K562 (cell line): ENCODE results near the gene POLR2M. TPM values are rescaled to one million over a fixed set of nuclear protein-coding genes. Genes with fewer than 3 reads are reported as not detected.

ENCODE experiments used
- ATAC-seq: fragments of 200-7000 bp; cut with Tn5 transposase; 3 replicates; pipeline ENCODE4 v1.9.1; 2020; ENCODE audit warnings: moderate library complexity
- BruUV-seq: library from RNA; stranded (reverse); fragments of 400-500 nt; replicated peaks from 2 replicates; lab custom pipeline; 2021; lab: Mats Ljungman, UMichigan
- CTCF ChIA-PET: fragments of 300-600 bp; formaldehyde crosslinking; extraction: SDS; loops from one replicate; lab custom pipeline; 2021; ENCODE audit warnings: low intra/inter-chr PET ratio; lab: Yijun Ruan, JAX
- POLR2A ChIA-PET: fragments of 300-600, 350-650 bp; sonication (Branson Sonifier 250); formaldehyde crosslinking; extraction: SDS; loops from one replicate; lab custom pipeline; 2021; ENCODE audit warnings: antibody characterized with exemption, inconsistent platforms; lab: Yijun Ruan, JAX
- DNase-seq, 4 experiments: peaks; one replicate each; pipeline versions ENCODE4 v3.0.0 to v3.0.0-alpha.2; 2011 to 2018; ENCODE audit warnings: low spot score in 3 of 4, mixed read lengths in 3 of 4; ENCODE audit errors: extremely low read depth in 1 of 4
- FAIRE-seq: peaks from 2 replicates; lab custom pipeline; 2011; peaks lifted over from hg19 to GRCh38; lab: Jason Lieb, UNC
- H2AFZ ChIP-seq: 2 replicates; pipeline ENCODE4 v1.6.0; 2011; ENCODE audit warnings: low read depth, low read length, control low read depth, inconsistent platforms
- H3K27ac ChIP-seq: fragments of 200-600 bp; 3 replicates; pipeline ENCODE4 v1.8.0; 2011; ENCODE audit warnings: low read depth, mild to moderate bottlenecking, control low read depth, inconsistent platforms, low read length, moderate library complexity, mixed read lengths; ENCODE audit errors: extremely low read depth
- H3K27me3 ChIP-seq, 2 experiments: fragments of 300-600 bp in 1 of 2; 2 replicates in 1 of 2; 3 replicates in 1 of 2; pipeline versions ENCODE4 v1.6.0 to v1.8.0; 2011; ENCODE audit warnings: inconsistent platforms in 2 of 2, low read length in 2 of 2, mild to moderate bottlenecking in 1 of 2, mixed read lengths in 1 of 2, moderate library complexity in 1 of 2; ENCODE audit not compliant: control insufficient read depth in 2 of 2, insufficient read depth in 2 of 2
- H3K36me3 ChIP-seq: fragments of 300-600 bp; 3 replicates; pipeline ENCODE4 v1.8.0; 2011; ENCODE audit warnings: mild to moderate bottlenecking, low read length, inconsistent platforms; ENCODE audit not compliant: control insufficient read depth, insufficient read depth
- H3K4me1 ChIP-seq, 2 experiments: fragments of 200-600 bp in 1 of 2; replicated peaks in 1 of 2; 2 replicates in 1 of 2; 3 replicates in 1 of 2; pipeline versions ENCODE4 v1.5.1 to v1.8.0; 2011; ENCODE audit warnings: inconsistent platforms in 2 of 2, low read length in 2 of 2, mild to moderate bottlenecking in 1 of 2, mixed read lengths in 1 of 2, moderate library complexity in 1 of 2; ENCODE audit not compliant: control insufficient read depth in 2 of 2, insufficient read depth in 2 of 2
- H3K4me2 ChIP-seq: 2 replicates; pipeline ENCODE4 v1.6.1; 2011; ENCODE audit warnings: low read length, control low read depth, inconsistent platforms, mixed read lengths; ENCODE audit not compliant: insufficient read depth
- H3K4me3 ChIP-seq: fragments of 200-600 bp; sonication (generic), shearing (Covaris generic); 2 replicates; pipeline ENCODE4 v1.5.1; 2016; ENCODE audit warnings: control low read depth, inconsistent platforms
- H3K79me2 ChIP-seq: fragments of 200-600 bp; 3 replicates; pipeline ENCODE4 v1.8.0; 2011; ENCODE audit warnings: low read length, inconsistent platforms; ENCODE audit not compliant: control insufficient read depth, insufficient read depth
- H3K9ac ChIP-seq, 2 experiments: 2 replicates each; pipeline versions ENCODE4 v1.6.0 to v1.6.1; 2011; ENCODE audit warnings: low read depth in 2 of 2, low read length in 2 of 2, control low read depth in 1 of 2, inconsistent platforms in 1 of 2, mild to moderate bottlenecking in 1 of 2, mixed read lengths in 1 of 2; ENCODE audit not compliant: insufficient read depth in 1 of 2
- H3K9me1 ChIP-seq: one replicate; pipeline ENCODE4 v1.6.0; 2011; ENCODE audit warnings: inconsistent platforms, mild to moderate bottlenecking, low read length, moderate library complexity; ENCODE audit not compliant: control insufficient read depth, insufficient read depth
- H3K9me3 ChIP-seq: replicated peaks from 2 replicates; pipeline ENCODE4 v1.5.1; 2011; ENCODE audit warnings: low read depth, low read length, inconsistent platforms; ENCODE audit not compliant: control insufficient read depth, insufficient read depth
- H4K20me1 ChIP-seq: replicated peaks from 2 replicates; pipeline ENCODE4 v1.6.1; 2011; ENCODE audit warnings: low read length, inconsistent platforms, mixed read lengths; ENCODE audit not compliant: control insufficient read depth, insufficient read depth
- CREB3 ChIP-seq: fragments of 450-650 bp; conservative IDR thresholded peaks from 2 replicates; pipeline ENCODE4 v1.6.1; 2016; ENCODE audit warnings: missing genetic modification characterization, low read depth, mild to moderate bottlenecking, missing compliant biosample characterization, moderate library complexity
- EHMT2 ChIP-seq: fragments of 450-650 bp; IDR thresholded peaks from 2 replicates; pipeline ENCODE4 v1.6.1; 2018; ENCODE audit warnings: antibody characterized with exemption
- FOXO4 ChIP-seq: fragments of 450-650 bp; formaldehyde crosslinking; IDR thresholded peaks from 2 replicates; pipeline ENCODE4 v1.4.0; 2020; ENCODE audit warnings: mild to moderate bottlenecking, moderate library complexity
- OTX1 ChIP-seq: fragments of 450-650 bp; formaldehyde crosslinking; IDR thresholded peaks from 2 replicates; pipeline ENCODE4 v1.4.0; 2022; ENCODE audit warnings: mild to moderate bottlenecking
- TOE1 ChIP-seq, 2 experiments: fragments of 450-650 bp in 1 of 2; sonication (generic) in 1 of 2; formaldehyde crosslinking in 1 of 2; IDR thresholded peaks; 2 replicates each; pipeline versions ENCODE4 v1.7.1 to v1.8.0; 2016 to 2022; ENCODE audit warnings: borderline replicate concordance in 2 of 2, mild to moderate bottlenecking in 2 of 2, antibody characterized with exemption in 1 of 2, inconsistent platforms in 1 of 2, low read depth in 1 of 2, missing genetic modification reagents in 1 of 2, moderate library complexity in 1 of 2
- WGBS: fragments of 100-300 bp; shearing (Covaris generic); methylation state at CpG from one replicate; pipeline ENCODE4 v1.1.6; 2016; ENCODE audit warnings: low coverage, mixed read lengths; ENCODE audit not compliant: insufficient coverage; ENCODE audit errors: missing lambda C conversion rate; 5-methylcytosine and 5-hydroxymethylcytosine counted together
- in situ Hi-C: fragments of 300-500 bp; cut with MboI; formaldehyde crosslinking; loops from 4 replicates; pipeline ENCODE4 v1.15.0; 2018; ENCODE audit warnings: inconsistent platforms, mixed read lengths
- intact Hi-C: fragments of 100-400 bp; cut with micrococcal nuclease; formaldehyde crosslinking; loops from 2 replicates; pipeline ENCODE4 v1.14.2; 2022
- polyA plus RNA-seq, 8 experiments: library from polyadenylated mRNA; depleted of rRNA in 4 of 8; stranded (reverse) in 5 of 8; unstranded in 3 of 8; fragments of >200 nt; fragmentation: Nextera tagmentation in 2 of 8; fragmentation: Illumina TruSeq in 1 of 8; extraction: Ambion mirVana in 2 of 8; extraction: Trizol in 1 of 8; gene quantifications; 2 replicates each; pipeline versions ENCODE4 v1.2.1 to v1.2.3, GENCODE V29; 2011 to 2014; ENCODE audit warnings: inconsistent platforms in 1 of 8, missing spikeins in 1 of 8
- total RNA-seq, 7 experiments: library from RNA; depleted of rRNA in 6 of 7; stranded (reverse); fragments of >200 nt in 6 of 7; fragmentation: Illumina TruSeq in 2 of 7; extraction: Trizol in 2 of 7; gene quantifications; 2 replicates each; pipeline versions ENCODE4 v1.2.1 to v1.2.3, GENCODE V29; 2011 to 2021; ENCODE audit warnings: low replicate concordance in 1 of 7

Gene POLR2M
- total and polyA plus RNA-seq, 9 of the 15 experiments (the other 6 are each of a cell fraction or from before 2014, with no cell fraction given): 9.2 to 1,050 (median 43.0) TPM

- DNase-seq (no peak), ATAC-seq (no peak), FAIRE-seq (no peak)
- no peak for TF ChIP-seq EHMT2
- no peak for TF ChIP-seq FOXO4 (CRISPR knock-in tag)
- TF ChIP-seq CREB3 (tag): no peak
- TF ChIP-seq OTX1 (CRISPR knock-in tag): no peak
- TF ChIP-seq TOE1 (IDR thresholded peaks at IDR 0.05; ENCODE audit: borderline replicate concordance): no peak
- TF ChIP-seq TOE1 (CRISPR knock-in tag; IDR thresholded peaks at IDR 0.05; ENCODE audit: borderline replicate concordance, low read depth): no peak
- Histone ChIP-seq H3K79me2 (no peaks in the 10 kb centered on the region), H3K36me3 (no peaks in the 10 kb centered on the region; the same call in 2 of the 3 replicates), H3K4me3 (no peak overlapping the region), H3K9ac (no peak overlapping the region), H3K9me3 (no peaks in the 10 kb centered on the region; the same call in 1 of the 2 replicates), H4K20me1 (no peaks in the 10 kb centered on the region), H2AFZ (no peak overlapping the region), H3K27ac (no peak overlapping the region), H3K27me3 (peaks cover 0 to 9% of the 10 kb centered on the region in 2 experiments; a peak in 1 of 5 replicates), H3K4me2 (no peak overlapping the region), H3K4me1 (peaks cover 0 to 14% of the 10 kb centered on the region in 2 experiments; a peak in 3 of 5 replicates), H3K9me1 (no peaks in the 10 kb centered on the region)
- 15% methylated on average over 8 of the region's 8 CpGs for WGBS
- intact Hi-C loops: no loop called here
- CTCF ChIA-PET: no interaction called here
- POLR2A ChIA-PET: no interaction called here
- in situ Hi-C loops: loop anchor here (25.0 kb wide), 1 partner anchor 327 kb away; the partner anchor contains the start of gene ALDH1A2
- no TSS peak for BruUV-seq
Observed at GRCh38 chr15:57735431-57735830, 28.9 kb downstream of the POLR2M start.
